ENCODE measurements around the gene KCNIP1.
"Not testable (repeated sequence)": the region's sequence is repeated elsewhere in the genome, so short reads cannot be mapped to it uniquely, and the experiment has no call there.

The KCNIP1 gene

DNA sequence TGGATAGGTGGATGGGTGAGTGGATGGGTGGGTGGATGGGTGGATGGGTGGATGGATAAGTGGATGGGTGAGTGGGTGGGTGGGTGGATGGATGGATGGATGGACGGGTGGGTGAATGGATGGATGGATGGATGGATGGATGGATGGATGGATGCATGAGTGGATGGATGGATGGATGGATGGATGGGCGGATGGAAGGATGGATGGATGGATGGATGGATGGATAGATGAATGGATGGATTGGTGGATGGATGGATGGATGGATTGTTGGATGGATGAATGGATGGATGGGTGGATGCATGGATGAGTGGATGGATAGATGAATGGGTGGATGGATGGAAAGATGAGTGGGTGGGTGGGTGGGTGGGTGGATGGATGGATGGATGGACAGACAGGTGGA is 250.7 kb downstream of the KCNIP1 start:
- not testable (repeated sequence) for H3K4me3 ChIP-seq (replicated peaks; ENCODE audit: insufficient read depth, low read length)

DNA sequence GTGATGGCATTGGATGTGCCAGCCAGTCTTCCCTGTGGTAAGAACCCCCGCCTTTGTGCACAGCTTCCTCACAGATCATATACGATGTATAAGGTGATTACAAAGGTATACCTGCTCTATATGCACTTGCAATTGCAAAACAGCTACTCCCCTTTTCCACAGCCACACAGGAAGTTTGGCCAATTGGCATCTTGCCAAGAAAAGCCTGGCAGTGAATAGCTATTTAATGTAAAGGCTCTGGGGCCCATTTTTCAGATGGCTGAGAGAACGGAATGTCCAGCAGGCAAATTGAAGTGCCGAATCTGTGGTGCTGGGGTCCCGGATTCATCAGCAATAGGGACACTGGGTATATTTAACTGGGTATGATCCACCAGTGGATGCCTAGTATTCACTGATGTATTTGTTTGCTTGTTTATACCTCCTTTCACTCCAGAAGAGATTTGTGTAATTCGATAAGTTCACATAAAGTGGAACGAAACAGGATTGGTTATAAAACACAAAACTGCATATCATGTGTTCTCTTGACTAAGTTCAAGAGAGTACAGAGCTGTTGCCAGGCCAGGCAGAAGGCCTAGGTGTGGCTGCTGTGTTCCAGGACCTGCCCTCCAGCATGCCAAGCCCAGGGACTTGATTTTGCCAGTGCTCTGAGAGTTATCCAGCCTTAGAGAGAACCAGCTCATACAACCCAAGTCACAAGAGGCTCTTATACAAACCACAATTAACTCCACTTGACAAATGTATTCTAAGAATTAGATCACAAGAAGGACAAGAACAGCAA is 252.0 kb downstream of the KCNIP1 start:
- H3K27ac ChIP-seq (replicated peaks), result no peak overlapping the region
- no peak overlapping the region for H3K4me3 ChIP-seq (replicated peaks; ENCODE audit: insufficient read depth, low read length)
- no peaks in the 10 kb centered on the region for H3K27me3 ChIP-seq (ENCODE audit: insufficient read depth, poor library complexity, severe bottlenecking)
- no peak for TF ChIP-seq SPI1 (IDR thresholded peaks at IDR 0.05; ENCODE audit: borderline replicate concordance, low read depth)
- TF ChIP-seq GABPA (IDR thresholded peaks at IDR 0.05; ENCODE audit: low read depth), result no peak
- TF ChIP-seq, protein P1, sequence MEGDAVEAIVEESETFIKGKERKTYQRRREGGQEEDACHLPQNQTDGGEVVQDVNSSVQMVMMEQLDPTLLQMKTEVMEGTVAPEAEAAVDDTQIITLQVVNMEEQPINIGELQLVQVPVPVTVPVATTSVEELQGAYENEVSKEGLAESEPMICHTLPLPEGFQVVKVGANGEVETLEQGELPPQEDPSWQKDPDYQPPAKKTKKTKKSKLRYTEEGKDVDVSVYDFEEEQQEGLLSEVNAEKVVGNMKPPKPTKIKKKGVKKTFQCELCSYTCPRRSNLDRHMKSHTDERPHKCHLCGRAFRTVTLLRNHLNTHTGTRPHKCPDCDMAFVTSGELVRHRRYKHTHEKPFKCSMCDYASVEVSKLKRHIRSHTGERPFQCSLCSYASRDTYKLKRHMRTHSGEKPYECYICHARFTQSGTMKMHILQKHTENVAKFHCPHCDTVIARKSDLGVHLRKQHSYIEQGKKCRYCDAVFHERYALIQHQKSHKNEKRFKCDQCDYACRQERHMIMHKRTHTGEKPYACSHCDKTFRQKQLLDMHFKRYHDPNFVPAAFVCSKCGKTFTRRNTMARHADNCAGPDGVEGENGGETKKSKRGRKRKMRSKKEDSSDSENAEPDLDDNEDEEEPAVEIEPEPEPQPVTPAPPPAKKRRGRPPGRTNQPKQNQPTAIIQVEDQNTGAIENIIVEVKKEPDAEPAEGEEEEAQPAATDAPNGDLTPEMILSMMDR (IDR thresholded peaks at IDR 0.05; ENCODE audit: insufficient read depth, low read length), result no peak
- TF ChIP-seq, protein P2, sequence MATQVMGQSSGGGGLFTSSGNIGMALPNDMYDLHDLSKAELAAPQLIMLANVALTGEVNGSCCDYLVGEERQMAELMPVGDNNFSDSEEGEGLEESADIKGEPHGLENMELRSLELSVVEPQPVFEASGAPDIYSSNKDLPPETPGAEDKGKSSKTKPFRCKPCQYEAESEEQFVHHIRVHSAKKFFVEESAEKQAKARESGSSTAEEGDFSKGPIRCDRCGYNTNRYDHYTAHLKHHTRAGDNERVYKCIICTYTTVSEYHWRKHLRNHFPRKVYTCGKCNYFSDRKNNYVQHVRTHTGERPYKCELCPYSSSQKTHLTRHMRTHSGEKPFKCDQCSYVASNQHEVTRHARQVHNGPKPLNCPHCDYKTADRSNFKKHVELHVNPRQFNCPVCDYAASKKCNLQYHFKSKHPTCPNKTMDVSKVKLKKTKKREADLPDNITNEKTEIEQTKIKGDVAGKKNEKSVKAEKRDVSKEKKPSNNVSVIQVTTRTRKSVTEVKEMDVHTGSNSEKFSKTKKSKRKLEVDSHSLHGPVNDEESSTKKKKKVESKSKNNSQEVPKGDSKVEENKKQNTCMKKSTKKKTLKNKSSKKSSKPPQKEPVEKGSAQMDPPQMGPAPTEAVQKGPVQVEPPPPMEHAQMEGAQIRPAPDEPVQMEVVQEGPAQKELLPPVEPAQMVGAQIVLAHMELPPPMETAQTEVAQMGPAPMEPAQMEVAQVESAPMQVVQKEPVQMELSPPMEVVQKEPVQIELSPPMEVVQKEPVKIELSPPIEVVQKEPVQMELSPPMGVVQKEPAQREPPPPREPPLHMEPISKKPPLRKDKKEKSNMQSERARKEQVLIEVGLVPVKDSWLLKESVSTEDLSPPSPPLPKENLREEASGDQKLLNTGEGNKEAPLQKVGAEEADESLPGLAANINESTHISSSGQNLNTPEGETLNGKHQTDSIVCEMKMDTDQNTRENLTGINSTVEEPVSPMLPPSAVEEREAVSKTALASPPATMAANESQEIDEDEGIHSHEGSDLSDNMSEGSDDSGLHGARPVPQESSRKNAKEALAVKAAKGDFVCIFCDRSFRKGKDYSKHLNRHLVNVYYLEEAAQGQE (IDR thresholded peaks at IDR 0.05; ENCODE audit: insufficient replicate concordance, low read depth), result no peak
- no peak for TF ChIP-seq POLR2AphosphoS5 (IDR thresholded peaks at IDR 0.05; ENCODE audit: low read depth)
- DNase-seq (ENCODE audit: low read depth in 1 of 2, low spot score in 1 of 2), result no peak

More for the DNA sequence above, 250.7 kb downstream of the KCNIP1 start:
- H3K27ac ChIP-seq (replicated peaks); DNase-seq (ENCODE audit: low read depth in 1 of 2, low spot score in 1 of 2); H3K27me3 ChIP-seq (ENCODE audit: insufficient read depth, poor library complexity, severe bottlenecking): not testable (repeated sequence)

DNA sequence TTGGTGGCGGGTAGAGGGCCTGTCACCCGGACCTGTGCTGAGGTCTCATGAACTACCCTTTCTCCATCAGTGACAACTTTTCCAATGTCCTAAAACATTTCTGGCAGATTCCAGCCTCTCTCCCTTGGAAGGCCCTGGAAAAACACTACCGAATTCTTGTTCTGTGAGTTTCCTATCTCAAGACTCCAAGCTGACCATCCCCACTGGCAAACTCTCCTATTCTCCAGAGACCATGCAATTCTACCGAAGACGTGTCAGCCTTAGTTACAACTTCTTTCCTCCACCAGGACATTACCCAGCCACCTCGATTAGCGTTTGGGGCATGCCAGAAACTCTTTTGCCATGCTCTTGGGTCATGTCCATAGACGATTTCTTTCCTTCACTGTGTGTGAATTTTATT is 252.9 kb downstream of the KCNIP1 start:
- DNase-seq (ENCODE audit: low read depth in 1 of 2, low spot score in 1 of 2), result no peak
- Histone ChIP-seq H3K4me3 (replicated peaks; ENCODE audit: insufficient read depth, low read length) (no peak overlapping the region), H3K27ac (replicated peaks) (no peak overlapping the region), H3K27me3 (ENCODE audit: insufficient read depth, poor library complexity, severe bottlenecking) (no peaks in the 10 kb centered on the region)
- TF ChIP-seq POLR2AphosphoS5 (IDR thresholded peaks at IDR 0.05; ENCODE audit: low read depth), result no peak
- TF ChIP-seq, protein P2 (IDR thresholded peaks at IDR 0.05; ENCODE audit: insufficient replicate concordance, low read depth), result no peak
- no peak for TF ChIP-seq GABPA (IDR thresholded peaks at IDR 0.05; ENCODE audit: low read depth)
- TF ChIP-seq, protein P1 (IDR thresholded peaks at IDR 0.05; ENCODE audit: insufficient read depth, low read length), result no peak
- TF ChIP-seq SPI1 (IDR thresholded peaks at IDR 0.05; ENCODE audit: borderline replicate concordance, low read depth), result no peak

DNA sequence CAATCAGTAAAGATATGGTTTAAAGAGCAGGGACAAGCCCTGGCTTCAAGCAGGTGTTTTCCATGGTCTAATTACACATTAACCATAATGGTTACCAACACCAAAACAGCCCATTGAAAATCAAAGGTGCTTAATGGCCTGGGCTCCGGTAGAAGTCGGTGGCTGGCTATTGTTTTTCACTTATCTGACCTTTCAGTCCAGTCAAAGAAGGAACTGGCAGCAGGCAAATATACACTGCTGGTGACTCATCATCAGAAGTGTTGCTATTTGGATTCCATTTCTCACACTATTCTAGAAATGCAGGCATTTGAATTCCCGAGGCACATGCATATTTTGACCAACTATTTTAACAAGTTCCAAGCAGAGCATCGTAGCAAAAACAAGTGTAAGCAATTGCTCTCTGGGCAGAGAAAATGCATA is 253.4 kb downstream of the KCNIP1 start:
- H3K27ac ChIP-seq (replicated peaks), result no peak overlapping the region
- DNase-seq (ENCODE audit: low read depth in 1 of 2, low spot score in 1 of 2), result no peak
- TF ChIP-seq, protein P1 (IDR thresholded peaks at IDR 0.05; ENCODE audit: insufficient read depth, low read length), result no peak
- no peak for TF ChIP-seq SPI1 (IDR thresholded peaks at IDR 0.05; ENCODE audit: borderline replicate concordance, low read depth)
- no peak for TF ChIP-seq GABPA (IDR thresholded peaks at IDR 0.05; ENCODE audit: low read depth)
- TF ChIP-seq, protein P2 (IDR thresholded peaks at IDR 0.05; ENCODE audit: insufficient replicate concordance, low read depth), result no peak
- TF ChIP-seq POLR2AphosphoS5 (IDR thresholded peaks at IDR 0.05; ENCODE audit: low read depth), result no peak
- no peak overlapping the region for H3K4me3 ChIP-seq (replicated peaks; ENCODE audit: insufficient read depth, low read length)
- no peaks in the 10 kb centered on the region for H3K27me3 ChIP-seq (ENCODE audit: insufficient read depth, poor library complexity, severe bottlenecking)

Measured in HL-60 (cell line).